Skin of body (tissue), 2 donors: ENCODE results near the gene SIX2. TPM values are rescaled to one million over a fixed set of nuclear protein-coding genes. Genes with fewer than 3 reads are reported as not detected.

Source experiments
- DNase-seq: peaks from one replicate; lab custom pipeline; 2025; lab: John Stamatoyannopoulos, UW
- total RNA-seq: library from RNA; depleted of rRNA; stranded (reverse); fragments of >200 nt; gene quantifications from one replicate; pipeline ENCODE4 v1.2.3, GENCODE V29; 2014

SIX2 gene
- total RNA-seq, 1 donor from 2014 or later: 0.39 TPM

DNA sequence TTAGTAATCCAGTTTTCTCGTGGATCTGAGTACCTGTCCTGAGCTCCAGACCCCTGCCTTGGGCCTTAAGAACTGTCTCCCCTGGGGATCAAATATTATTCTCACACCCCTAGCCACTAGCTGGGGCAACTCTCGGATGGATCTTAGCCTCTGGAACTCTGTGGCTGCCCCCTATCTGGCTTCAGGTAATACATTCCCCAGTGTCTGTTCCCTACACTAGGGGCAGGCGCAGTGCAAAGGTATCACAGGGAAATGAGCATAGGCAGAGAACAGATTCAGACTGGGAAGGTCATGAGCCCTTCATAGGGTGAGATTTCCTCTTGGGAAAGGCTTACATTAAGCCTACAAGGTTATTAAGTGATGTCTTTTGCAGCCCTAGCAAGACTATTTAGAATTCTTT is 11.2 kb upstream of the SIX2 start:
- no peak for DNase-seq

DNA sequence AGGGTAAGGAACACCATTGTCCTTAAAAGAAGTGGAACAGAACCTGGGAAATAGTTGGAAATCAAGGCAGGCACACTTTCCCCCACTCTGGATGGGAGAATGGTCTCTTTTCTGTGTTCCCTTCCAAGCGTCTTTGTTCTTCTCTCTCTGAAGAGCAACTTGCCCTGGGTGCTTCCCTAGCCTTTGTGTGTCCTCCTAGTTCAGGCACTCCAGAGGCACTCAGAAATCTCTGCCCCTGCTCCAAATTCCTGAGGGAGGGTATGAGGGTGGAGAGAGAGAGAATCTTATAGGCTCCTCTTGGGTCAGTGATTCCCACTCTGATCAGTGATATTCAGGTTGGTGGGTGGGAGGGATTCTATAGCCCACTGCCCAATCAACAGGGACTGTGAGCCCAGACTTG is 8.8 kb upstream of the SIX2 start:
- DNase-seq: no peak

DNA sequence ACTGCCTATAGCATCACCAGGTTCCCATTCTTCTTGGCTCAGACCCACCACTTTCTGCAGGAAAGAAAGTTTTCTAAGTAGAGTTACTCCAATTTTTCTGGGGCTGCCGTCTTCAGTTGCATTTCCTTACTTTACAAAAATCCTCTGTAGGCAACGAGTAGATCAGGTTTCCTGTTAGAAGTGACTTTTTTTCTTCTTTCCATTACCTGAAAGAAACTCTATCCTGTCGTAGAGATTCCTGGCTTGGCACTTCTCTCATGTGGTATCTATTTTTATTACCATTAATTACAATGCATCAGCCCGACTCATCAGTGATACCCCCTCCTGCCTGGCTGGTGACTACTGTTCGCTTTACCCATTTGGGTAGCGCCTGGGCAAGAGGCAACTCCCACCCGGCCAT is 5.6 kb upstream of the SIX2 start:
- no peak for DNase-seq

DNA sequence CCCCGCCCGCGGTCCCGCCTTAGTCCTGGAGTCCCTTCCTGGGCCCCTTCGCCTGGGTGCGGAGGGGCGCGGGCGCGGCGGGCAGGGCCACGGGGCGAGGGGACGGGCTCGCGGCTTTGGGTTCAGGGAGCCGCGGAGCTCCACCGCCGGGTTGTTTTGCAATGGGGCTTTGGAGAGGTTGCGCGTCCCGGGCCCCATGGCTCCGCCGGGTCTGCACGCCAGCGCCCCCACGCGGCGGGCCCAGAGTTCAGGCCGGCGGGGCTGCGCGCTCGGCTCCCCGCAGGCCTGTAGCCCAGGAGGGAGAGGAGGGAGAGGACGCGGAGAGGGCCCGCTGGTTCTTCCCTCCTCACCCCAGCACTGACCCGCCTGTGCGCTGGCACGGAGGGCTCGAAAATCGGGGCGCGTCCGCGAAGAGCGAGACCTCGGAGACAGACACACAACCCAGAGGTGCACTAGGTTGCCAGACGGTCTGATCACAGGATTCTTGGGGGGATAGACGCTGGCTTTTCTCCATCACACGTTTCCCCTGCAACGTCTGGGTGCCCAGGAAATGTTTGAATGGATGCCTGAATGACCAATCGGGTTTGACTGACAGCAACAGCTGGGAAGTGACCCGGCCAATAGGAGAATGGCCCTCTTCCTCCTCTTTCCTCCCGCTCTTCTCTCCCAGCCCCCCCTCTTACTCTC is 4.9 kb upstream of the SIX2 start:
- peak; percentile 2 for DNase-seq

DNA sequence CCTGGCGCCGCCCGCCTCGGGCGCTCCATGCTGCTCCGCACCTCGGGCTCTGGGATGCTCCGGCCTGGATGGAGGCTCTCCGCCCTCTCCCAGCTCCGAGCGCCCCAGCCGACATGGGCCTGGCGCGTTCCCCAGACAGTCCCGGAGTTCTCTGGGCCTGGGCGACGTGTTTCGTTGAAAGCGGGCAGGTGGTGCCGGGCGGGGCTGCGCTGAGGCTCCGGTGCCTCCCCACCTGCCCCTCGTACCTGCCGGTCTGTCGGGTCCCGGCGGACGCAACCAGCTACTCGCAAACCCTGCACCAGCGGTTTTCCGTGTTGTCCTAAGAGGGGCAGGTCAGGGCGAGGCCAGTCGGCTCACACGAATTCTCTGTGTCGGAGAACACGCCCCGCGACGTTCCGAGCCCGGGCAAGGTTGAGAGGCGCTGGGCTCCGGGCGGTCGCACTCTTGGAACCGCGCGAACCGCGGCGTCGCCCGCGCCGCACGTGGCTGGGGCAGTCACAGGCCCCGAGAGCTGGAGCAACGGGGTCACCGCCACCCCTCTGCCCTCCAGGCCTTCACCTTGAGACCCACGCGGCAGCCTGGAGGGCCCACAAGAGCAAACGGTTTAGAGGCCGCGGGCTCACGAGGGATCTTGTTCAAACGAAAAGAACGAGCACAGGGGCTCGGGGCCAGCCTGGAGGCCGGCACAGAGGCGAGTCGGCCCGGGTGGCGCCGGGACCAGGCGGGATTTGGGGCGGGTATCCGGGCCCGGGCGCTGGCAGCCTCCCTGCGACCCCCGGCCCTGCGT is 4.2 kb upstream of the SIX2 start:
- DNase-seq: no peak

DNA sequence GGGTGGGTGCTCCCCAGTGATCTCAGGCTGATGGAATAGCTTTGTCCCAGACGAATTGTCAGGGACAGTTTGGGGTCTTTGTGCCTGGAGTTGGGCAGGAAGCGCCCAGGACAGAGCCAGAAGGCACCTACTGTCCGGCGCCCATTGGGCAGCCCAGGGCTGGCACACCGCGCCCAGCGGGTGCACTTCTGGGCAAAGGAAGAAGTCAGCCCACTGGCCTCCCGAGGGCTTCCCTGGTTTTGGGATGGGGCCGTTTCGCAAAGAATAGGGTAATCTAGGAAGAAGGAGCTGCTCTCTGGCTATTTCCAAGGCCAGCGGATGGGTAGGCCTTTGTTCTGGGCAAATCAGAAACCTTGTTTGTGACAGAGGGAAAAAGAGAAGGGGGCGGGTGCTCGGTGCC is 3.5 kb upstream of the SIX2 start:
- DNase-seq: no peak

DNA sequence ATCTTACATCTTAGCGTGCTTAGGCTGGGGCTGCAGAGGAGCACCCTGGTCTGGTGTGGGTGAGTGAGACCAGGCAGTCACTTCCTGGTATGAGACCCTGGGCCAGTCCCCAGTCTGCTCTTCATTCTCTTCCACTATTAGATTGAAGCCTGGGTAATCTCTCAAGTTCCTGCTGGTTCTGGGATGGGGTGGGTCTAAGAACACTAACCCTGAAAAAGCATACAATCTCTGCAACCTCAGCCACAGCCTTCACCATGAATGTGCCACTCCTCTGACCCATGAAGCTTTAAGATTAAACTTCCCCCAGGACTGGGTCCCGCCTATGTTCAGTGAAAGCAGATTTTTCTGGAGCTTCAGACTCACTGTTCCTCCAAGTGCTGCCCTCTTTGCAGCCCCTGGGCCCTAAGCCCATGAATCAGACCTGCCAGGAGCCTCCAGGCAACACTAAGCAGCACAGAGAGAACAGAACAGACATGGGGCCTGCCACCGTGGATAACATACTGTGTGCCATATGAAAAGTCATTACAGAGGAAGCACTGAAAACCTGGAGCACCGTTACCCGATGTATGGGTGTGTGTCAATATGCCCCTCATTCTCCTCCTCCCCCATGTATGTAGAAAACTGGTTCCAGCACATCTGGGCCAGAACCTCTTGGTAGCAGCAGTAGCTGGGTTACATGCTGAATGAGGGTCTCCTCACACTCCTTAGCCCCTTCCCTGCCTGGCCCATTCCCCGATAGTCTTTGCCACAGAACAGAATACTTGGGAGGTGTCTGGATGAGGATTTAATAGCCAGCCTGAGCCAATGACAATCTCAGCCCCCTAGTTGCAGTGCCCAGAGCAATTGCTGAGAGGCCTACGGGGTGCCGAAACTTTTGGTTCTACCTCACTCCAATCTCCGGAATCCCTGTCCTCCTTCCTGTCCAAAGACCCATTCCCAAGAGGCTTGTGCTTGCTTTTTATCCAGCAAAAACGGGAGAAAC is 2.7 kb upstream of the SIX2 start:
- no peak for DNase-seq

DNA sequence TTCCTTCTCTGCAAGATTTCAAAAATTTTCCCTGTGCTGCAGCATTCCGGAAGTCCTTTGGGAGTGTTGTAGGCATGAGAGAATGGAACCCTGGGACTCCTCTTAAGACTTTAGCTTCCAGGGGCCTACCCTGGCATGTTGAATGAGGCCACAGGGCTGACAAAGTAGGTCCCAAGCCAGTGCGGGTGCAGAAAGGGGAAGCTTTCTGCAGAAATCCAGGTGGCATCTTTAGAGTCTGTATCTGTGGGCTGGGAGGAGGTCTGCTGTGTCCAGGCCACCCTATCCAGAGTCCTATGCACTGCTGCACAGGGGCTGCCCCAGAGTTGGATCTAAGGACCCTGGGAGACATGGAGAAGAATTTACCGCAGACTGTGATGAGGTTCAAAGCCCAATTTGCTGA is 1.9 kb upstream of the SIX2 start:
- no peak for DNase-seq

DNA sequence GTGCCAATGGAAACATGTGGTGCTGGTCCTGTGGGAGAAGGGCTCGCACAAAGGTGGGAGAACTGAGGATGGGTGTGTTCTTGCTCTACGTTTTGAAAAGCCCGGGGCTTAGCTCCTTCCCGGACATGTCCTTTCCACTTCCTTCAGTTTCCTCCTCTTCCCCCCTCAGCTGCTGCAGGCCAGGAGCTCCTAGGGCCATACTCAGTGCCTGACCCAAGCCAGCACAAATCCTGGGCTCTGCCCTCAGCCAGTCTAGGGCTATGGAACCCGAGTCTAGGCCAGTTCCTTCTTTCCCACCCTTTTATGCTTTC is 1.4 kb upstream of the SIX2 start:
- no peak for DNase-seq

DNA sequence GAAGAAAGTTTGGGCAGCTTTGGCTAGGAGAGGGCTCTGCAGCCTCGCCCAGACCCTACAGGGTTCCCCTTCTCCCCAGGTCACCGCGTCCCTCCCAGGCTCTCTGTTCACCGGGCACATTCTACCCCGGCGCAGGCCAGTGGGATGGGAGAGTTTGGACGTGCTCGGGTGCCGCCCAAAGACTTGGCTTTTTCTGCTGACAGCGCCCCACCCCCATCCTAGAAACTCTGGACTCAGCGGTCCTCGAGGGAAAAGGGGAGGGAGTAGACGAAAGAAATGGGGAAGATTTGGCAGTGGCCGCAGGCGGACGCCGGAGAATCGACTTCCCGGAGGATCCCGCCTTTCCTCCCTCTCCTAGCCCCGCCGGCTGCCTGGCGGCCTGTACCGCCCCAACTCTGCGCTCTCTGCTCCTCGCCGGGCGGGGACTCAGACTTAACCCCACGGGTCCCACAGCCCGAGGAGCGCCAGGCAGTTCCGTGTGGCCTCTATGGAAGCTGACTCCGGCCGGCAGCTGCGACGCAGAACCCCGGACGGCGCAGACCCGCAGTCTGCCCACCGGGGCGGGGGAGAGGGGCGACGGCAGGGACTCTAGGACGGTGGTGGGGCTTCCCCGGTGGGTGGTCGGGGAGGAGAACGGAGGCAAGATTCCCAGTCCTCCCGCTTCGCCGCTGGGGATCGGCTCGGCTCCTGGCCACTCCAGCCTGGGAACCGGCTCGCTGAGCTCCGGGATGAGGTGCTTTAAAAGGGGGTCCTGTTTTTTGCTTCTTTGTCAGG is 863 bp upstream of the SIX2 start:
- peak; percentile 80 for DNase-seq

DNA sequence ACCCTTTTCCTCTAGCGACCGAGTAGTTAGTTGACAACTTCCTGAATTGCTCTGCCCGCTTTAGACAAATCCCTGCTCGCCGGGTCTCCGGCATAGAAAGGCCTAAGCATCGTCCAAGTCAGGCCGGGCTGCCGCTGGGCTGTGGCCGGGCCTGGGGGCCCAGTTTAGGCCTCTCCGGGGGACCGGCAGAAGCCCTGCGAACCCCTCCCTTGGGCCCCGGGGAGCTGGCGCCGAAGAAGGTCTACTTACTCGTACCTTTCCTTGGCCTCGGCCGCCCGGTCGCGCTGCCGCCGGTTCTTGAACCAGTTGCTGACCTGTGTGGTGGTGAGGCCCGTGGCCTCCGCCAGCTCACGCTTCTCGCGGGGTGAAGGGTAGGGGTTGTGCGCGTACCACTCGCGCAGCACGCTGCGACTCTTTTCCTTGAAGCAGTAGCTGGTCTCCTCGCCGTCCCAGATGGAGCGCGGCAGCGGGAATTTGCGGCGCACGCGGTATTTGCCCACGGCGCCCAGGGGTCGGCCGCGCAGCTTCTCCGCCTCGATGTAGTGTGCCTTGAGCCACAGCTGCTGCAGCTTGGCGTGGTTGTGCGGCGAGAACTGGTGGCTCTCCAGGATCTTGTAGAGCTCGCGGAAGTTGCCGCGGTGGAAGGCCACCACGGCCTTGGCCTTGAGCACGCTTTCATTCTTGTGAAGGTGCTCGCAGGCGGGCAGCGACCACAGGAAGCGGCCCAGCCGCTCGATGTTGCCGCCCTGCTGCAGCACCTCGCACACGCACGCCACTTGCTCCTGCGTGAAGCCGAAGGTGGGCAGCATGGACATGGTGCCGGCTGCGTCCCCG is 739 bp downstream of the SIX2 start:
- peak; percentile 3 for DNase-seq

DNA sequence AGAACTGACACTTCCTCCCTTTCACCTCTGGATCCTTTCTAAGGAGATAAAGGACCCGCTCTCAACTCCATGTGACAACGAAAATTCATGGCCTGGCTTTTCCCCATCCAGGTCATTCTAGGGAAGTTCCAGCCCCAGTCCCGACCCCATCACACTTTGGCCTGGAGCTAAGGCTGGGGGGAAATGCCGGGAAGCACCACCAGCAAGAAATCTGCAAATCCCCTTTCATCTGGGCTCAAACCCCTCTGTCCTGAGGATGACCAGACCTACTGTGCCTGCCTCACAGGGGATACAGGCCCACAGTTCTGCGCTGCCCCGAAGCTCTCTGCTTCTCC is 1.3 kb downstream of the SIX2 start:
- DNase-seq: no peak

DNA sequence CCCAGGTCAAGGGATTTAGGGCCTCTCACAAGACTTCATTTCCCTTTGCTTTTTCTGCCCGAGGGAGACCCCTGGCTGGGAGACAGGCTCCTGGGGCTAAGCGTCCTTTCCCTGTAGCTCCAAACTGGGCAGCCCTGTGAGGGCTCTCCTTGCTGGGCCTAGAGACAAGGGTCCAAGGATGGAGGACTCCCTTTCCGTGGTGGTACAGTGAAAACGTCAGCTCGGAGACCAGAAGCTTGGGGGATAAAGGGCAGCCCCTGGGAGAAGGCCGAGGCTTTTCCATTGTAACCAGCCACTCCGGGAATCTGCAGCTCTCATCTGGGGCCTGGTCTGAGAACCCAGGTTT is 2.3 kb downstream of the SIX2 start:
- DNase-seq: no peak

DNA sequence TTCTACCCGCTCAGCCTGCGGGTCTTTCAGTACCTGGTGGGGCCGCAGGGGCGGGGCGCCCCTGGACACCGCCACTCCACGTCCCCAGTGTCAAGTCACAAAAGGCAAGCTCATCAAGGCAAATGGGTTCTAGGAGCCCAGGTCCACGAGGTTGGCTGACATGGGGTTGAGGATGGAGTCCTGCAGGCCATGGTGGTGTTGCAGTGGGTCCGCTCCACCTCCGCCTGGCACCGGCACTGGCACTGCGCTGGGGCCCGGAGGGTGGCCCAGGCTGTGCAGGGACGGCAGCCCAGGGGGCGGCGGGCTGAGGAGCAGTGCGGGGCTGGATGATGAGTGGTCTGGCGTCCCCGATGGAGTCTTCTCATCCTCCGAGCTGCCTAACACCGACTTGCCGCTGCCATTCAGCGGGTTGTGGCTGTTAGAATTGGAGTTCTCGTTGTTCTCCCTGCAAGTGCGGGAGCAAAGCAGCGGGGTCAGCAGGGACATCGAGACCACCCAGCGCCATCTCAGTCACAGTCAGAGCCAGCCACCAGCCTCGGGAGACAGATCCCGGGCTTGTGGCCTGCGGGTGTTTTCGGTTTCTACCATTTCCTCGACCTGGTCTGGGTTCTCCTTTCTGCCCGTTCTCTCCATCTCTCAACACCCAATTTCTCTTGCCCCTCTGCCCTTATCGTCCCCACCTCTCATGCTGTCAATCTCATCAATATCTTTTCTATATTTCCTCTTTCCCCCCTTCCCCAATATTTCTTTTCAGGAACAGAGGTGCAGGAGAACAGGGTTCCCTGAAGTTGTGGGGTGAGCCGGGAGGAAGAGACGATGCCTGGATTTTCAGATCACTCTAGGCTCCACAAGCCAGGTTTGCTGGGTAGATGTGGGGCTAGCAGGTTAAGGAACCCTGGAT is 3.0 kb downstream of the SIX2 start:
- no peak for DNase-seq

DNA sequence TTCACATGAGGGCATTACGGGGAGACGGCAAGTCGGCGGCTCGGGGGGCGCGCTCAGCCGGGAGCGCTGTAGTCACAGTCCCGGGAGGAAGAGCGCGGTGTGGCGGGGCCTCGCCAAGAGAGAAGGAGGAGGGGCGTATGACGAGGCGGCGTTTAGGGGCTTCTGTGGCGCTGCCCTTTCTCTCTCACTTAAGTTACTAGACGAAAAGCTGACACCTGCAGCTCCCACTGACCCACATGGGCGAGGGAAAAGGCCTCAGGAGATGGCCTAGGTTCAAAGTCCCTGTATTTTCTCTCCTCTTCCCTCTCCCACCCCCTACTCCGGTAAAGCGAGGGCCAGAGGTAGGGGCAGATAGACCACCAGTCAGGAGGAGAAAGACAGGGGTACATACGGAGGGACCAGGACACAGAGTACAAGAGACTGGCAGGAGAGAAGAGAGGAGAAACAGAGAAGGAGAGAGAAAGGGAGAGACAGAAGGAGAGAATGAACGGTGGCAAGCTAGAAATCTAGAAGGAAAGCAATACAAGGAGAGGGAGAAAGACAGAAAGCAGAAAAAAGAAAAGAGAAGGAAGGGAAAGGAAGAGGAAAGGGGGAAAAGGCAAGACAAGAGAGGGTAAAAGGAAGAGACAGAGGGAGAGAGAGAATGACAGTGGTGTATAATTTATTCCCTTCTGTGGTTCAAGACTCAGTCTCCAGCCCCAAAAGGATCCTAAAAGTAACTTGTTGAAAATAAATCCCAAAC is 3.8 kb downstream of the SIX2 start:
- no peak for DNase-seq

DNA sequence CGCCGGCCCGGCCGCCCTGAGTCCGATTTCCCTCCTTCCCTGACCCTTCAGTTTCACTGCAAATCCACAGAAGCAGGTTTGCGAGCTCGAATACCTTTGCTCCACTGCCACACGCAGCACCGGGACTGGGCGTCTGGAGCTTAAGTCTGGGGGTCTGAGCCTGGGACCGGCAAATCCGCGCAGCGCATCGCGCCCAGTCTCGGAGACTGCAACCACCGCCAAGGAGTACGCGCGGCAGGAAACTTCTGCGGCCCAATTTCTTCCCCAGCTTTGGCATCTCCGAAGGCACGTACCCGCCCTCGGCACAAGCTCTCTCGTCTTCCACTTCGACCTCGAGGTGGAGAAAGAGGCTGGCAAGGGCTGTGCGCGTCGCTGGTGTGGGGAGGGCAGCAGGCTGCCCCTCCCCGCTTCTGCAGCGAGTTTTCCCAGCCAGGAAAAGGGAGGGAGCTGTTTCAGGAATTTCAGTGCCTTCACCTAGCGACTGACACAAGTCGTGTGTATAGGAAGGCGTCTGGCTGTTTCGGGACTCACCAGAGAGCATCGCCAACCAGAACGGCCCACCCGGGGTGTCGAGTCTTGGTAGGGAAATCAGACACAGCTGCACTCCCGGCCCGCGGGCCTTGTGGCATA is 4.6 kb downstream of the SIX2 start:
- no peak for DNase-seq

DNA sequence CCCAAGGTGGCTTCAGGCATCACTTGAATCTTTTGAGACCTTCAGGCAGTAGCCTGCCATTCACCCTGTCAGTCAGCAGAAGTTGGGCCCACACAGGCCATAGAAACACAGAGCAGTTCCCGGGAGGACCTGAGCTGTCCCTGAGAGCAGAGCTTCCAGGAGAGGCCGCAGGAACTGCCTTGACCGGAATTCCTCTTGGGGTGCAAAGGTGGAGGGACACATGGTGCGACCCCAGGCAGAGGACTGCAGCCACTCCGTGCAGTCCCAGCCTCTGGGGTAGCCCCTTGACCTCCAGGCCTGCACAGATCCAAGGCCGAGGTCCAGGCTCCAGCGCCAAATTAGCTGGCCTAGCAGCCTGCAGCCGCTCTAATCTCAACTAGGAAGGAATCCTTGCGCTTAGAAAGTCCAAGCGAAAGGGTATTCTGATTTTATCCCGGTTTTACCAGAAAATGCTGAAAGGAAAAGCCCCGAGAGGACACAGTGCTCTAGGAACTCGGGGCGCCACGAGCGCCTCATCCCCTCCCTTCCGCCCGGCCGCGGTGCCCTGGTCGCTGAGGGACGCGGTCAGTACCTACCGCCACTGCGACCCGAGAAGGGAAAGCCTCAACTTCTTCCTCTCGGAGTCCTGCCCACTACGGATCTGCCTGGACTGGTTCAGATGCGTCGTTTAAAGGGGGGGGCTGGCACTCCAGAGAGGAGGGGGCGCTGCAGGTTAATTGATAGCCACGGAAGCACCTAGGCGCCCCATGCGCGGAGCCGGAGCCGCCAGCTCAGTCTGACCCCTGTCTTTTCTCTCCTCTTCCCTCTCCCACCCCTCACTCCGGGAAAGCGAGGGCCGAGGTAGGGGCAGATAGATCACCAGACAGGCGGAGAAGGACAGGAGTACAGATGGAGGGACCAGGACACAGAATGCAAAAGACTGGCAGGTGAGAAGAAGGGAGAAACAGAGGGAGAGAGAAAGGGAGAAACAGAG is 5.4 kb downstream of the SIX2 start:
- no peak for DNase-seq
